Panc1 (cell line): Measurements from ENCODE around the gene INAFM2.

Experiments used
- CTCF ChIP-seq: fragments of 450-650 bp; IDR thresholded peaks from 2 replicates; pipeline ENCODE4 v1.5.1; 2017; ENCODE audit warnings: mild to moderate bottlenecking
- POLR2AphosphoS5 ChIP-seq: IDR thresholded peaks from 2 replicates; pipeline ENCODE4 v1.6.1; 2012; ENCODE audit warnings: mild to moderate bottlenecking, low read depth, low read length, moderate library complexity
- SIN3A ChIP-seq: IDR thresholded peaks from 2 replicates; pipeline ENCODE4 v1.6.1; 2012; ENCODE audit warnings: low read depth, mild to moderate bottlenecking, low read length, moderate library complexity, borderline replicate concordance; ENCODE audit not compliant: insufficient read depth

GRCh38 chr15:40286794-40287193 lies 36.7 kb upstream of the INAFM2 start:
- TF ChIP-seq CTCF, result no peak
- no peak for TF ChIP-seq SIN3A
- TF ChIP-seq POLR2AphosphoS5, result no peak
